SU-DHL-6 (cell line): Measurements from ENCODE around the gene C19orf85.

Experiments
- EZH2phosphoT487 ChIP-seq: fragments of 200-600 bp; sonication (generic), shearing (Covaris generic); conservative IDR thresholded peaks from 2 replicates; pipeline ENCODE4 v1.6.1; 2018; ENCODE audit warnings: mild to moderate bottlenecking, antibody characterized with exemption, low read length, moderate library complexity, mixed read lengths
- TF ChIP-seq, protein P1 (sequence below): fragments of 200-600 bp; sonication (generic); IDR thresholded peaks from one replicate; pipeline ENCODE4 v1.5.1; 2017; ENCODE audit warnings: antibody characterized with exemption, mild to moderate bottlenecking, low read length, moderate library complexity; ENCODE audit not compliant: insufficient read depth, poor library complexity, severe bottlenecking

DNA sequence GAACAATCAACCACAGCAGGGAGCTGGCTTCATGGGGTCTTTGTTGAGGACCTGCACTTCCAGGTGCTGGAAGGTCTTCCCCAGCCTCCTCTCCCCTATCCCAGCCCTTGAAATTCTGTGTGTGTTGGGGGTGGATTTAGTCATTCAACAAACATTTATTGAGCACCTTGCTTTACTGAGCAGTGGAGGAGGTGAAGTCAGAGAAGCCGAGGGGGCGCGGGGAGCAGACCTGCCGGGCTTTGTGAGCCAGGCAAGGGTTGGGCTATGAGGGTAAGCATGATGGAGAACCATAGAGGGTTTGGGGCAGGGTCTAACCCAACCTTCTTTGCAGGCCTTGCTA is 3.5 kb upstream of the C19orf85 start:
- TF ChIP-seq, protein P1, sequence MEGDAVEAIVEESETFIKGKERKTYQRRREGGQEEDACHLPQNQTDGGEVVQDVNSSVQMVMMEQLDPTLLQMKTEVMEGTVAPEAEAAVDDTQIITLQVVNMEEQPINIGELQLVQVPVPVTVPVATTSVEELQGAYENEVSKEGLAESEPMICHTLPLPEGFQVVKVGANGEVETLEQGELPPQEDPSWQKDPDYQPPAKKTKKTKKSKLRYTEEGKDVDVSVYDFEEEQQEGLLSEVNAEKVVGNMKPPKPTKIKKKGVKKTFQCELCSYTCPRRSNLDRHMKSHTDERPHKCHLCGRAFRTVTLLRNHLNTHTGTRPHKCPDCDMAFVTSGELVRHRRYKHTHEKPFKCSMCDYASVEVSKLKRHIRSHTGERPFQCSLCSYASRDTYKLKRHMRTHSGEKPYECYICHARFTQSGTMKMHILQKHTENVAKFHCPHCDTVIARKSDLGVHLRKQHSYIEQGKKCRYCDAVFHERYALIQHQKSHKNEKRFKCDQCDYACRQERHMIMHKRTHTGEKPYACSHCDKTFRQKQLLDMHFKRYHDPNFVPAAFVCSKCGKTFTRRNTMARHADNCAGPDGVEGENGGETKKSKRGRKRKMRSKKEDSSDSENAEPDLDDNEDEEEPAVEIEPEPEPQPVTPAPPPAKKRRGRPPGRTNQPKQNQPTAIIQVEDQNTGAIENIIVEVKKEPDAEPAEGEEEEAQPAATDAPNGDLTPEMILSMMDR = no peak
- TF ChIP-seq EZH2phosphoT487 = no peak
